Activated B cell treated with CpG ODN at 0.5 μM for 24 hours (primary cell): ENCODE measurements around the gene ARID3A. TPM values are rescaled to one million over a fixed set of nuclear protein-coding genes. Genes with fewer than 3 reads are reported as not detected.
"Not testable (repeated sequence)": the region's sequence is repeated elsewhere in the genome, so short reads cannot be mapped to it uniquely, and the experiment has no call there.

Experiments used
- ATAC-seq: fragments of 200-7000 bp; cut with Tn5 transposase; one replicate; pipeline ENCODE4 v1.10.0; 2021; ENCODE audit warnings: low read depth, mild to moderate bottlenecking, moderate library complexity
- CTCF ChIA-PET: fragments of 350-600 bp; sonication (Branson Sonifier 250); formaldehyde crosslinking; loops from one replicate; lab custom pipeline; 2021; ENCODE audit warnings: antibody characterized with exemption; lab: Charles Lee
- POLR2A ChIA-PET: fragments of 350-600 bp; sonication (Branson Sonifier 250); formaldehyde crosslinking; loops from one replicate; lab custom pipeline; 2021; ENCODE audit warnings: antibody characterized with exemption; lab: Charles Lee
- DNase-seq: peaks from one replicate; pipeline ENCODE4 v3.0.0; 2022
- H3K27ac Mint-ChIP-seq: one replicate; pipeline ENCODE4 v1.8.0; 2020; ENCODE audit warnings: mixed read lengths
- H3K27me3 Mint-ChIP-seq: one replicate; pipeline ENCODE4 v1.8.0; 2021; ENCODE audit warnings: mixed read lengths
- H3K36me3 Mint-ChIP-seq: one replicate; pipeline ENCODE4 v1.8.0; 2021; ENCODE audit warnings: low read depth, mixed read lengths
- H3K4me1 Mint-ChIP-seq: one replicate; pipeline ENCODE4 v1.8.0; 2021; ENCODE audit warnings: mixed read lengths
- H3K4me3 Mint-ChIP-seq: one replicate; pipeline ENCODE4 v1.8.0; 2020; ENCODE audit warnings: mild to moderate bottlenecking, mixed read lengths
- H3K9me3 Mint-ChIP-seq: one replicate; pipeline ENCODE4 v1.8.0; 2020; ENCODE audit warnings: mixed read lengths
- intact Hi-C: fragments of 100-400 bp; cut with micrococcal nuclease; formaldehyde crosslinking; loops from one replicate; pipeline ENCODE4 v1.15.1; 2024
- total RNA-seq: library from RNA; stranded (reverse); gene quantifications from 2 replicates; pipeline ENCODE4 v1.2.3, GENCODE V29; 2022
- TF ChIP-seq, protein P1 (sequence below): fragments of 200-600 bp; IDR thresholded peaks from one replicate; pipeline ENCODE4 v1.8.0; 2022; ENCODE audit warnings: antibody characterized with exemption, mild to moderate bottlenecking

Gene ARID3A
- total RNA-seq, 1 donor from 2014 or later: 74.9 TPM

DNA sequence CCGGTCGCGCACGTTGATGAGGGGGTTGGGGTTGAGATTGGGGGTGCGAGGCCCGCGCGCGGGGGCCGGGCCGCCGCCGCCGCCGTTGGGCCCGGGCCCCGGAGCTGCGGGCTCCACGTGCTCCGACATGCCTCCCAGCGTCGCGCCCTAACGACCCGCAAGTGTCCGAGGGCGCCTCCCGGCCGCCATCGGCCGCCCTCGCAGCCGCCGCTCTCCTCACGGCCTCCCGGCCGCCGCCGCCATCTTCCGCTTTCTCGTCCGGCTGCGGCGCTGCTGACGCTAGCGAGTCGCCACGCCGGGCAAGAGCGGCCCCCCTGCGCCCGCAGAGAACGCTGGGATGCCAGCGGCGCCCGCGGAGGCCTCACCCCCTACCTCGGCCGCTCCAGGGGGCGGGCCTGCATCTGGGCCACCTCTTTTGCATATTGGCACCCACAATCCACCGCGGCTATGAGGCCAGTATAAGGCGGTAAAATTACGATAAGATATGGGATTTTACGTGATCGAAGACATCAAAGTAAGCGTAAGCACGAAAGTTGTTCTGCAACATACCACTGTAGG is 95.1 kb downstream of the ARID3A start, which contains the start of gene TMEM259:
Gene TMEM259, minus strand, starts transcription at position 256 of the 558 bp plus-strand sequence. Its CDS starts 127 bp downstream, at position 129.
- H3K27me3 Mint-ChIP-seq: no peaks in the 10 kb centered on the region
- ChIA-PET POLR2A (interaction anchor here (0.5 to 13.8 kb wide), 21 partner anchors 9 to 254 kb away, joined by 3 to 365 read pairs (median 5); partner anchors contain the start of genes ABCA7, ARHGAP45, ATP5F1D and CIRBP), CTCF (interaction anchor here (0.9 to 1.2 kb wide), 3 partner anchors 19 to 224 kb away, joined by 3 to 5 read pairs (median 3); partner anchors contain the start of gene ABCA7)
- H3K4me1 Mint-ChIP-seq: peaks cover 53% of the 10 kb centered on the region
- peak; percentile 95 for DNase-seq
- H3K4me3 Mint-ChIP-seq: peak within 1 kb of the TSS; percentile 87
- peak; percentile 87 for ATAC-seq
- H3K9me3 Mint-ChIP-seq: no peaks in the 10 kb centered on the region
- TF ChIP-seq, protein P1, sequence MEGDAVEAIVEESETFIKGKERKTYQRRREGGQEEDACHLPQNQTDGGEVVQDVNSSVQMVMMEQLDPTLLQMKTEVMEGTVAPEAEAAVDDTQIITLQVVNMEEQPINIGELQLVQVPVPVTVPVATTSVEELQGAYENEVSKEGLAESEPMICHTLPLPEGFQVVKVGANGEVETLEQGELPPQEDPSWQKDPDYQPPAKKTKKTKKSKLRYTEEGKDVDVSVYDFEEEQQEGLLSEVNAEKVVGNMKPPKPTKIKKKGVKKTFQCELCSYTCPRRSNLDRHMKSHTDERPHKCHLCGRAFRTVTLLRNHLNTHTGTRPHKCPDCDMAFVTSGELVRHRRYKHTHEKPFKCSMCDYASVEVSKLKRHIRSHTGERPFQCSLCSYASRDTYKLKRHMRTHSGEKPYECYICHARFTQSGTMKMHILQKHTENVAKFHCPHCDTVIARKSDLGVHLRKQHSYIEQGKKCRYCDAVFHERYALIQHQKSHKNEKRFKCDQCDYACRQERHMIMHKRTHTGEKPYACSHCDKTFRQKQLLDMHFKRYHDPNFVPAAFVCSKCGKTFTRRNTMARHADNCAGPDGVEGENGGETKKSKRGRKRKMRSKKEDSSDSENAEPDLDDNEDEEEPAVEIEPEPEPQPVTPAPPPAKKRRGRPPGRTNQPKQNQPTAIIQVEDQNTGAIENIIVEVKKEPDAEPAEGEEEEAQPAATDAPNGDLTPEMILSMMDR: no peak
- H3K27ac Mint-ChIP-seq: peak within 1 kb of the TSS; percentile 99
- intact Hi-C loops: loop anchor here (1.0 to 2.0 kb wide), 9 partner anchors 20 to 220 kb away; partner anchors contain the start of genes ATP5F1D, GPX4, GRIN3B and STK11
- H3K36me3 Mint-ChIP-seq: peaks cover 15% of the 10 kb centered on the region

DNA sequence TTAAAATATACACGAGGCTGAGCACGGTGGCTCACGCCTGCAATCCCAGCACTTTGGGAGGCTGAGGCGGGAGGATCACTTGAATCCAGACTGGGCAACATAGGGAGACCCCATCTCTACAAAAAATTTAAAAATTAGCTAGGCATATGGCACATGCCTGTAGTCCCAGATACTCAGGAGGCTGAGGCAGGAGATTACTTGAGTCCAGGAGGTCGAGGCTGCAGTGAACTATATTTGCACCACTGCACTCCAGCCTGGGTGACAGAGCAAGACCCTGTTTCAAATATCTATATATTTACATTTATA is 98.0 kb downstream of the ARID3A start:
- CTCF ChIA-PET, DNase-seq, H3K4me3 Mint-ChIP-seq, ATAC-seq, intact Hi-C loops, H3K9me3 Mint-ChIP-seq, H3K27ac Mint-ChIP-seq, H3K27me3 Mint-ChIP-seq: not testable (repeated sequence)
- Mint-ChIP-seq H3K36me3 (peaks cover 18% of the 10 kb centered on the region), H3K4me1 (peaks cover 33% of the 10 kb centered on the region)
- POLR2A ChIA-PET: interaction anchor here (0.9 to 13.8 kb wide), 3 partner anchors 16 to 245 kb away, joined by 3 to 365 read pairs (median 3); partner anchors contain the start of genes ABCA7, CIRBP and GPX4

DNA sequence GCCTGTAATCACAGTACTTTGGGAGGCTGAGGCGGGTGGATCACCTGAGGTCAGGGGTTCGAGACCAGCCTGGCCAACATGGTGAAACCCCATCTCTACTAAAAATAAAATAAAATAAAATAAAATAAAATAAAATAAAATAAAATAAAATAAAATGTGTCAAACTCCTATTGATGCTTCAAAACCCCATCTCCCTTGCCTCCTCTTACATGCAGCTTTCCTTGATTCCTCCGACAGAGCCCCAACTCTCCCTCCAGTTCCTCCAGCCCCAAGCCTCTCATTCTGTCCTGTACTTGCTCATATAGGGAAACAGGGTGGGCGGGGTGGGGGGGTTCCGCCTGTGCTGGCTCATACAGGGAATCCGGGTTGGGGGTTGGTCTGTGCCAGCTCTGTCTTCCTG is 99.2 kb downstream of the ARID3A start:
- POLR2A ChIA-PET: interaction anchor here (0.6 to 13.8 kb wide), 6 partner anchors 15 to 218 kb away, joined by 4 to 365 read pairs (median 29); partner anchors contain the start of genes ABCA7 and ARHGAP45
- intact Hi-C loops: not testable (repeated sequence)

More for the DNA sequence above, 99.2 kb downstream of the ARID3A start:
- not testable (repeated sequence) for DNase-seq, H3K9me3 Mint-ChIP-seq, H3K4me3 Mint-ChIP-seq, H3K27ac Mint-ChIP-seq, ATAC-seq, H3K27me3 Mint-ChIP-seq
- CTCF ChIA-PET: interaction anchor here (1.1 to 3.6 kb wide), 2 partner anchors 24 to 40 kb away, joined by 3 to 13 read pairs; no protein-coding TSS in a partner anchor
- H3K36me3 Mint-ChIP-seq: peaks cover 19% of the 10 kb centered on the region
- peaks cover 27% of the 10 kb centered on the region for H3K4me1 Mint-ChIP-seq

Other genes with a start within 250 kb of the ARID3A start
- 2.1 and 2.2 TPM in 2 replicates for gene FSTL3, start 249.6 kb upstream of the ARID3A start, total RNA-seq
- gene PRSS57, start 230.6 kb upstream of the ARID3A start, total RNA-seq: not detected in 2 replicates
- gene PALM, start 217.1 kb upstream of the ARID3A start, total RNA-seq: not detected in 2 replicates
- gene MISP, start 174.9 kb upstream of the ARID3A start, total RNA-seq: not detected in 2 replicates
- gene PTBP1, start 128.6 kb upstream of the ARID3A start, total RNA-seq: 404 and 417 TPM in 2 replicates
- not detected in 2 replicates for gene PLPPR3, start 104.1 kb upstream of the ARID3A start, total RNA-seq
- 0.20 and 1.3 TPM in 2 replicates for gene AZU1, start 98.2 kb upstream of the ARID3A start, total RNA-seq
- gene PRTN3, start 85.0 kb upstream of the ARID3A start, total RNA-seq: not detected in 2 replicates
- gene ELANE, start 73.7 kb upstream of the ARID3A start, total RNA-seq: not detected in 2 replicates
- gene CFD, start 66.4 kb upstream of the ARID3A start, total RNA-seq: 0.54 TPM in 1 of 2 replicates, not detected in the other
- gene MED16, start 32.8 kb upstream of the ARID3A start, total RNA-seq: 76.1 and 79.3 TPM in 2 replicates
- gene RNU6-9, start 32.6 kb upstream of the ARID3A start, total RNA-seq: not detected in 2 replicates
- 174 and 189 TPM in 2 replicates for gene R3HDM4, start 12.8 kb upstream of the ARID3A start, total RNA-seq
- 0.49 TPM in 2 replicates for gene KISS1R, start 8.7 kb upstream of the ARID3A start, total RNA-seq
- 66.5 and 84.7 TPM in 2 replicates for gene WDR18, start 58.3 kb downstream of the ARID3A start, total RNA-seq
- gene GRIN3B, start 74.4 kb downstream of the ARID3A start, total RNA-seq: 0.11 TPM in 1 of 2 replicates, not detected in the other
- 223 and 257 TPM in 2 replicates for gene TMEM259, start 95.1 kb downstream of the ARID3A start, total RNA-seq
- gene RNU6-2, start 95.5 kb downstream of the ARID3A start, total RNA-seq: not detected in 2 replicates
- 352 and 371 TPM in 2 replicates for gene CNN2, start 100.6 kb downstream of the ARID3A start, total RNA-seq
- 164 and 188 TPM in 2 replicates for gene ABCA7, start 114.1 kb downstream of the ARID3A start, total RNA-seq
- 266 and 312 TPM in 2 replicates for gene ARHGAP45, start 141.1 kb downstream of the ARID3A start, total RNA-seq
- 173 and 184 TPM in 2 replicates for gene POLR2E, start 169.3 kb downstream of the ARID3A start, total RNA-seq
- gene GPX4, start 178.0 kb downstream of the ARID3A start, total RNA-seq: 213 and 218 TPM in 2 replicates
- gene SBNO2, start 248.2 kb downstream of the ARID3A start, total RNA-seq: 111 and 127 TPM in 2 replicates